ENCODE data around the gene PAFAH2.

Gene PAFAH2

GRCh38 chr1:25993197-25993951, 4.5 kb downstream of the PAFAH2 start:
- Histone ChIP-seq H3K27ac (ENCODE audit: extremely low read depth, low read depth, low read length) (no peak overlapping the region), H3K36me3 (ENCODE audit: control insufficient read depth in 2 of 2, insufficient read depth in 1 of 2, low read length in 2 of 2) (peaks cover 0 to 6% of the 10 kb centered on the region in 2 experiments; a peak in 1 of 3 replicates), H3K4me1 (ENCODE audit: control insufficient read depth, insufficient read depth, low read length) (no peaks in the 10 kb centered on the region), H3K9me3 (ENCODE audit: control insufficient read depth, insufficient read depth, low read depth, low read length) (no peaks in the 10 kb centered on the region), H3K4me3 (ENCODE audit: low read depth, low read length) (no peak overlapping the region)
- CTCF ChIA-PET: interaction anchor here (0.6 to 5.3 kb wide), 4 partner anchors 9 to 195 kb away, joined by 3 to 86 read pairs (median 4); no protein-coding TSS in a partner anchor
- POLR2A ChIA-PET: interaction anchor here (1.4 to 2.1 kb wide), 2 partner anchors 88 to 98 kb away, joined by 5 read pairs; partner anchors contain the start of gene STMN1
- TF ChIP-seq ZIC2 (tag by site-specific recombination; IDR thresholded peaks at IDR 0.05) (no peak), PRDM1 (tag by site-specific recombination; IDR thresholded peaks at IDR 0.05) (0 out of 2 replicates have a peak, but pooled peaks have one; percentile 10)

- ChIA-PET POLR2A (interaction anchor here (1.4 kb wide), 1 partner anchor 97 kb away, joined by 5 read pairs; no protein-coding TSS in a partner anchor), CTCF (interaction anchor here (0.6 to 5.3 kb wide), 3 partner anchors 9 to 195 kb away, joined by 3 to 86 read pairs (median 3); no protein-coding TSS in a partner anchor)
- no peaks in the 10 kb centered on the region for H3K4me1 ChIP-seq (ENCODE audit: control insufficient read depth, insufficient read depth, low read length)
- no peak overlapping the region for H3K27ac ChIP-seq (ENCODE audit: extremely low read depth, low read depth, low read length)
- H3K4me3 ChIP-seq (ENCODE audit: low read depth, low read length): no peak overlapping the region
- H3K36me3 ChIP-seq (ENCODE audit: control insufficient read depth in 2 of 2, insufficient read depth in 1 of 2, low read length in 2 of 2): peaks cover 0 to 10% of the 10 kb centered on the region in 2 experiments; a peak in 2 of 3 replicates
- no peak for TF ChIP-seq GLI2 (tag by site-specific recombination; IDR thresholded peaks at IDR 0.05; ENCODE audit: borderline replicate concordance, low read depth)
- no peak for TF ChIP-seq ZNF354C (tag by site-specific recombination; IDR thresholded peaks at IDR 0.05; ENCODE audit: borderline replicate concordance, low read depth)
- no peak for TF ChIP-seq ZNF335 (tag by site-specific recombination; conservative IDR thresholded peaks at IDR 0.05)
- no peak for TF ChIP-seq PATZ1 (tag by site-specific recombination; IDR thresholded peaks at IDR 0.05)
- H3K9me3 ChIP-seq (ENCODE audit: control insufficient read depth, insufficient read depth, low read depth, low read length): no peaks in the 10 kb centered on the region
Measured at GRCh38 chr1:25992689-25993171, 5.1 kb downstream of the PAFAH2 start.

- no peak overlapping the region for H3K4me3 ChIP-seq (ENCODE audit: low read depth, low read length)
- CTCF ChIA-PET: interaction anchor here (0.6 to 0.7 kb wide), 4 partner anchors 96 to 471 kb away, joined by 3 to 4 read pairs (median 4); no protein-coding TSS in a partner anchor
Measured at GRCh38 chr1:25991937-25992688, 5.8 kb downstream of the PAFAH2 start.

More at GRCh38 chr1:25991937-25992688, 5.8 kb downstream of the PAFAH2 start:
- H3K9me3 ChIP-seq (ENCODE audit: control insufficient read depth, insufficient read depth, low read depth, low read length): no peaks in the 10 kb centered on the region
- no peaks in the 10 kb centered on the region for H3K4me1 ChIP-seq (ENCODE audit: control insufficient read depth, insufficient read depth, low read length)
- POLR2A ChIA-PET: interaction anchor here (0.7 kb wide), 1 partner anchor 97 kb away, joined by 3 read pairs; no protein-coding TSS in a partner anchor
- H3K36me3 ChIP-seq (ENCODE audit: control insufficient read depth in 2 of 2, insufficient read depth in 1 of 2, low read length in 2 of 2): peaks cover 0 to 13% of the 10 kb centered on the region in 2 experiments; a peak in 2 of 3 replicates
- no peak overlapping the region for H3K27ac ChIP-seq (ENCODE audit: extremely low read depth, low read depth, low read length)
- TF ChIP-seq ZBTB48 (tag by site-specific recombination; IDR thresholded peaks at IDR 0.05) (no peak), GLI2 (tag by site-specific recombination; IDR thresholded peaks at IDR 0.05; ENCODE audit: borderline replicate concordance, low read depth) (no peak), PRDM10 (tag by site-specific recombination; IDR thresholded peaks at IDR 0.05) (peak; percentile 33; the same call in 1 of the 2 replicates), ZNF239 (tag by site-specific recombination; IDR thresholded peaks at IDR 0.05) (no peak), ZNF121 (tag by site-specific recombination; IDR thresholded peaks at IDR 0.05) (peak; percentile 60), ZNF585B (tag by site-specific recombination; IDR thresholded peaks at IDR 0.05) (no peak), ZNF654 (tag by site-specific recombination; IDR thresholded peaks at IDR 0.05; ENCODE audit: low read depth) (no peak), MYNN (tag by site-specific recombination; IDR thresholded peaks at IDR 0.05; ENCODE audit: borderline replicate concordance) (no peak), ZNF223 (tag by site-specific recombination; IDR thresholded peaks at IDR 0.05) (no peak), ZNF664 (tag by site-specific recombination; IDR thresholded peaks at IDR 0.05) (peak; percentile 94)
